Measurements from ENCODE around the gene TIGD3. TPM values are rescaled to one million over a fixed set of nuclear protein-coding genes. Genes with fewer than 3 reads are reported as not detected.

TIGD3 gene
- total RNA-seq, 4 donors from 2014 or later = 0.48 to 3.0 (median 0.75) TPM; not detected in 1

- peaks cover 11 to 23% (median 16%) of the 10 kb centered on the region in 4 donors for H3K4me1 ChIP-seq
- H3K27me3 ChIP-seq = no peaks in the 10 kb centered on the region
- no peak for DNase-seq
- H3K36me3 ChIP-seq = no peaks in the 10 kb centered on the region
- H3K27ac ChIP-seq = peak overlapping the region in 3 of 4 donors; percentile 88 to 94 (median 92)
- H3K9me3 ChIP-seq = no peaks in the 10 kb centered on the region
- peak overlapping the region; percentile 59 to 93 (median 73) for H3K4me3 ChIP-seq
- no peak for TF ChIP-seq CTCF (IDR thresholded peaks at IDR 0.05)
- TF ChIP-seq EP300 (IDR thresholded peaks at IDR 0.05; ENCODE audit: low read depth) = no peak
- no peak for TF ChIP-seq POLR2AphosphoS5 (IDR thresholded peaks at IDR 0.05)
- no peak for TF ChIP-seq POLR2A (IDR thresholded peaks at IDR 0.05)
- 21 to 24% methylated on average over 5 of the region's 5 CpGs for WGBS, 2 donors (ENCODE audit: low coverage in 1 of 2)
- in situ Hi-C loops (cut with MboI; ENCODE audit: low pct_ligation_motif_present in 1 of 4, low pct_unique_long_range_greater_than_20kb in 1 of 4, low sequenced_read_pairs in 3 of 4) = loop anchor here in 1 of 4 donors (5.0 kb wide), 1 partner anchor 62 kb away; no protein-coding TSS in a partner anchor
- intact Hi-C loops (cut with DNase I; ENCODE audit: low total_unique reads) = no loop called here
Measured at GRCh38 chr11:65334696-65335295, 19.8 kb upstream of the TIGD3 start.

GRCh38 chr11:65338676-65339075 lies 15.9 kb upstream of the TIGD3 start:
- TF ChIP-seq POLR2AphosphoS5 (IDR thresholded peaks at IDR 0.05) = no peak
- TF ChIP-seq CTCF (IDR thresholded peaks at IDR 0.05) = no peak
- no peak for TF ChIP-seq POLR2A (IDR thresholded peaks at IDR 0.05)
- no peak for TF ChIP-seq EP300 (IDR thresholded peaks at IDR 0.05; ENCODE audit: low read depth)
- 85 to 93% methylated on average over 5 to 7 of the region's 7 CpGs for WGBS, 2 donors (ENCODE audit: low coverage in 1 of 2)
- intact Hi-C loops (cut with DNase I; ENCODE audit: low total_unique reads) (no loop called here), in situ Hi-C loops (cut with MboI; ENCODE audit: low pct_ligation_motif_present in 1 of 4, low pct_unique_long_range_greater_than_20kb in 1 of 4, low sequenced_read_pairs in 3 of 4) (no loop called here)
- peaks cover 0 to 36% (median 16%) of the 10 kb centered on the region in 4 donors for H3K36me3 ChIP-seq
- H3K27me3 ChIP-seq = no peaks in the 10 kb centered on the region
- H3K4me3 ChIP-seq = no peak overlapping the region
- peaks cover 11 to 22% (median 16%) of the 10 kb centered on the region in 4 donors for H3K4me1 ChIP-seq
- H3K9me3 ChIP-seq = no peaks in the 10 kb centered on the region
- no peak for DNase-seq
- H3K27ac ChIP-seq = no peak overlapping the region

GRCh38 chr11:65340226-65340625 lies 14.3 kb upstream of the TIGD3 start:
- Histone ChIP-seq H3K36me3 (peaks cover 0 to 51% (median 23%) of the 10 kb centered on the region in 4 donors), H3K4me1 (peaks cover 3 to 11% (median 7%) of the 10 kb centered on the region in 4 donors), H3K4me3 (no peak overlapping the region), H3K27ac (no peak overlapping the region), H3K9me3 (no peaks in the 10 kb centered on the region), H3K27me3 (no peaks in the 10 kb centered on the region)
- DNase-seq = no peak
- TF ChIP-seq POLR2AphosphoS5 (IDR thresholded peaks at IDR 0.05) = no peak
- no peak for TF ChIP-seq EP300 (IDR thresholded peaks at IDR 0.05; ENCODE audit: low read depth)
- no peak for TF ChIP-seq POLR2A (IDR thresholded peaks at IDR 0.05)
- no peak for TF ChIP-seq CTCF (IDR thresholded peaks at IDR 0.05)
- in situ Hi-C loops (cut with MboI; ENCODE audit: low pct_ligation_motif_present in 1 of 4, low pct_unique_long_range_greater_than_20kb in 1 of 4, low sequenced_read_pairs in 3 of 4) = no loop called here
- intact Hi-C loops (cut with DNase I; ENCODE audit: low total_unique reads) = no loop called here
- WGBS, 2 donors (ENCODE audit: low coverage in 1 of 2) = 92 to 94% methylated on average over 2 to 11 of the region's 11 CpGs

- Histone ChIP-seq H3K9me3 (no peaks in the 10 kb centered on the region), H3K36me3 (peaks cover 0 to 65% (median 34%) of the 10 kb centered on the region in 4 donors), H3K4me1 (peaks cover 0 to 9% (median 0%) of the 10 kb centered on the region in 4 donors), H3K27ac (no peak overlapping the region), H3K4me3 (no peak overlapping the region), H3K27me3 (no peaks in the 10 kb centered on the region)
- WGBS, 2 donors (ENCODE audit: low coverage in 1 of 2) = 71 to 97% methylated on average over 2 to 3 of the region's 3 CpGs
- intact Hi-C loops (cut with DNase I; ENCODE audit: low total_unique reads) (no loop called here), in situ Hi-C loops (cut with MboI; ENCODE audit: low pct_ligation_motif_present in 1 of 4, low pct_unique_long_range_greater_than_20kb in 1 of 4, low sequenced_read_pairs in 3 of 4) (no loop called here)
- no peak for TF ChIP-seq POLR2A (IDR thresholded peaks at IDR 0.05)
- no peak for TF ChIP-seq POLR2AphosphoS5 (IDR thresholded peaks at IDR 0.05)
- no peak for TF ChIP-seq CTCF (IDR thresholded peaks at IDR 0.05)
- TF ChIP-seq EP300 (IDR thresholded peaks at IDR 0.05; ENCODE audit: low read depth) = no peak
- no peak for DNase-seq
Measured at GRCh38 chr11:65341856-65342255, 12.7 kb upstream of the TIGD3 start.
